ENCODE measurements around the gene SLC5A8.

SLC5A8 gene

GRCh38 chr12:101207086-101207780, 2.8 kb downstream of the SLC5A8 start:
- no peak for TF ChIP-seq CTCF (IDR thresholded peaks at IDR 0.05; ENCODE audit: low read depth, low read length)
- in situ Hi-C loops (cut with HindIII; ENCODE audit: low sequenced_read_pairs): no loop called here
- no peak for DNase-seq (ENCODE audit: low read depth, low spot score)
- no peak overlapping the region for H3K4me3 ChIP-seq (ENCODE audit: low read depth, low read length)

DNA sequence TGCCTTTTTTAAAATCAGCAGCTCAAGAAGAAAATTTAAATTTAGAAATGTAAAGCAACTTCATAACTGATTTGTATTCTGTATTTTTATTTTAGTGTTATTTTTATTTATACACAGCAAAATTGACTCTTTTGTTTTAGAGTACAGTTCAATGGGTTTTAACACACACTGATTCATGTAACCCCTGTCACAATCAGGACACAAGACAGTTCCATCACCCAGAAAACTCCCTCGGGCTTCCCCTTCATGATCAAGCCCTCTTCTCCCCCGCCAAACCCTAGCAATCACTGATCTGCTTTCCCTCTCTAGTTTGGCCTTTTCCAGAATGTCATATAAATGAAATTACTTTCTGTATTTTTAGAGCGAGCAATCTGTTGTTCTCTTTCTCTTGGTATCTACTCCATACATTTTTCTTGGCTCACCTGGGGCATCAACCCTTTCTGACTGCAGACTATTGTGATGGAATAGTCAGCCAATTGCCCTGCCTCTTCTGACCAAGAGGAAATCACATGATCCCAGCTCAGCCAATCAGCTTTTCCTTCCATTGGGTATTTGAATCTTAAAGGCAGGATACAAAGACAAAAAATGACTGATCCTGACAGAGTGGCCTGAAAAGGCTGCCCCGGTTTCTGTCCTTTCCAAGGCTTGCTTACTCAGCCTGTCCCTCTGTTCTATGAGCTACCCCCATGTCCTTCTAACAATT, 5.3 kb downstream of the SLC5A8 start:
- no peak for DNase-seq (ENCODE audit: low read depth, low spot score)
- in situ Hi-C loops (cut with HindIII; ENCODE audit: low sequenced_read_pairs): no loop called here
- no peak overlapping the region for H3K4me3 ChIP-seq (ENCODE audit: low read depth, low read length)
- no peak for TF ChIP-seq CTCF (IDR thresholded peaks at IDR 0.05; ENCODE audit: low read depth, low read length)

DNA sequence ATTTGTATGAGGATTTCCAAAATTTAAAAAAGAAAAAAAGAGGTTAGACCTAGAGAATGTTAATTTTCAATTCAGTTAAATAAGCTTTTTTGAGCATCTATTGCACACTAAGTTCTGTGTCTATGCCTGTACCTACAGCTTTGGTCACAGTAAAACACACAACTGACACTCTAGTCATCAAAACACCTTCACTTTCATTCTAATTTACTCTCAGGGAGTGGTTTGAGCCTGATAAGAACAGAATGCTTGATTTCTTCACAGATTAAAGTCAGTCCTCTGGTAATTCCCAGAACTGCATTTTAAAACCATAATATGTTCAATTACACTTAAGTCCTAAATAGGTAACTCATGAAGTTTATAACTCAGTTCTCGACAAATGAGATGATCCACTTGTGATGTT, 9.2 kb downstream of the SLC5A8 start:
- no peak overlapping the region for H3K4me3 ChIP-seq (ENCODE audit: low read depth, low read length)
- DNase-seq (ENCODE audit: low read depth, low spot score): no peak
- no peak for TF ChIP-seq CTCF (IDR thresholded peaks at IDR 0.05; ENCODE audit: low read depth, low read length)
- in situ Hi-C loops (cut with HindIII; ENCODE audit: low sequenced_read_pairs): no loop called here

DNA sequence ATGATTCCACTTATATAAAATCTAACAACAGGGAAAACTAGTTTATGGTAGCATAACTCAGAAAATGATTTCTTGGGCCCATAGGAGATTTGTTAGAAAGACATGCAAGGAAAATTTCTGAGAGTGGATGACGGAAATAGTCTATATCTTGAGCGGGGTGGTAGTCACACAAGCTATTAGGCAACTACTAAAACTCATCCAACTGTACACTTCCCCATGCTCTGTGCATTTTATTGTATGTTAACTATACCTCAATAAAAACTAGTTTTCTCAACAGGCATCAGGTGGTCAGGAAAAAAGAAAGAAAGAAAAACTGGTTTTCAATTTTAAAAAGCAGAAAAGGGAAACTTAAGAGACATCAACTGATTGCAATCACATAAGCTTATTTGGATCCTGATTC, 9.9 kb downstream of the SLC5A8 start:
- in situ Hi-C loops (cut with HindIII; ENCODE audit: low sequenced_read_pairs): no loop called here
- H3K4me3 ChIP-seq (ENCODE audit: low read depth, low read length): no peak overlapping the region
- no peak for DNase-seq (ENCODE audit: low read depth, low spot score)
- no peak for TF ChIP-seq CTCF (IDR thresholded peaks at IDR 0.05; ENCODE audit: low read depth, low read length)

GRCh38 chr12:101186291-101186690, 23.7 kb downstream of the SLC5A8 start:
- in situ Hi-C loops (cut with HindIII; ENCODE audit: low sequenced_read_pairs): no loop called here
- TF ChIP-seq CTCF (IDR thresholded peaks at IDR 0.05; ENCODE audit: low read depth, low read length): no peak
- no peak overlapping the region for H3K4me3 ChIP-seq (ENCODE audit: low read depth, low read length)
- DNase-seq (ENCODE audit: low read depth, low spot score): no peak

DNA sequence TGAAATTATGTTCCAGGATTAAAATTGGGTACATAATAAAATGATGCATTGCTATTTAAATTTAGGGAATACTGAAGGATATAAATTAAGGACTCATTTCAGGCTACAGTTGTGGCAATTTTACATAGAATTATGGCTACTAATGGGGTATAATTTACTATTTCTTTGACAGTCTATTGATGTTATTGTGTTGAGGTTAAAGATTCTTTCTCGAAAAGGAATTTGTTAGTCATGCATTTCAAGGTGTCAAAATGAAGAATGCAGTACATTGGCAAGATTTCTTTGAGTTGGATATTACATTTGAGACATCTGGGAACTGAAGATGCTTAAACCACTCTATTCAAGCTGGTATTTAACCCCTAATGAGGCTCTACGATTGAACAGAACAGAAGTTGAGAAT, 28.3 kb downstream of the SLC5A8 start:
- TF ChIP-seq CTCF (IDR thresholded peaks at IDR 0.05; ENCODE audit: low read depth, low read length): no peak
- in situ Hi-C loops (cut with HindIII; ENCODE audit: low sequenced_read_pairs): no loop called here
- peak; percentile 8 for DNase-seq (ENCODE audit: low read depth, low spot score)
- H3K4me3 ChIP-seq (ENCODE audit: low read depth, low read length): no peak overlapping the region
